AG10803 (cell line): ENCODE measurements around the gene DTX1.

Experiments
- DNase-seq: peaks from one replicate; pipeline ENCODE4 v3.0.0; 2010; ENCODE audit warnings: low read depth
- H3K4me3 ChIP-seq: 2 replicates; pipeline ENCODE4 v1.5.1; 2011; ENCODE audit warnings: mild to moderate bottlenecking, low read length, control low read depth
- CTCF ChIP-seq: conservative IDR thresholded peaks from 2 replicates; pipeline ENCODE4 v1.5.1; 2011; ENCODE audit warnings: mild to moderate bottlenecking, low read length, control low read depth, inconsistent platforms

Gene DTX1

DNA sequence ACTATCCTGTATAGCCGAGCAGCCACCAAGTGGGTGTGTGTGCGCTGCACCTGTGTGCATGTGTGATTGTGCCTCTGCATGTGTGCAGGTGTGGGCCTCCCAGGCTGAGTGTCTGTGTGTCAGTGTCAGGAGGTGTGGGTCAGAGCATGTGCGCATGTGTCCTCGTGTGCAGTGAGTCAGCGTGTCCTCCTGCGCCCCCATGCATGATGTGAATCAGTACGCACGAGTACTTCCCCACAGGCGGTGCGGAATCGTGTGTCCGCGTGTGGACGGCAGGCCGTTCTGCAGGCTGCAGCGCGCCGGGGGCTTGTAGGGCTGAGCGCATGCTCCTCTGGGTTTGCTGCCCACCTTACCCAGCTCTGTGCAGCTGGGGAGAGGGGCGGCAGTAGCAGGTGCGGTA is 34.2 kb downstream of the DTX1 start:
- H3K4me3 ChIP-seq, result no peak overlapping the region
- TF ChIP-seq CTCF, result no peak
- DNase-seq, result no peak

DNA sequence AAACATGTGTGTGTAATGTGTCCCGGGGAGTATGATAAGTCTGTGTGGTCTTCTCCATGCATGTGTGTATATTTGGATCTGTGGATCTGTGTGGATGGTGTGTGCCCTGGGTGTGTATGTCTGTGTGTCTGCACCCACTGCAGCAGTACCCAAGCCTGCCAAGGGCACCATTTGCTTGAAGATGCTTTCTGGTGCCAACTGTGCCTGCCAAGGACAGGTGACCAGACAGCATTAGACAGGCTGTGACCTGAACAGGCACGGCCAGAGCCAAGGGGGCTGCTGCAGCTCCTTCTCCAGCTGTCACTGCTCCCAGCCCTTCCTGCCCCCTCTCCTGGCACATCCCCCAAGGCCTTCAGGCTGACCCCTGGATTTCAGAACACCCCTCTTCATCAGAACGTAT is 35.0 kb downstream of the DTX1 start:
- no peak overlapping the region for H3K4me3 ChIP-seq
- DNase-seq, result no peak
- no peak for TF ChIP-seq CTCF

DNA sequence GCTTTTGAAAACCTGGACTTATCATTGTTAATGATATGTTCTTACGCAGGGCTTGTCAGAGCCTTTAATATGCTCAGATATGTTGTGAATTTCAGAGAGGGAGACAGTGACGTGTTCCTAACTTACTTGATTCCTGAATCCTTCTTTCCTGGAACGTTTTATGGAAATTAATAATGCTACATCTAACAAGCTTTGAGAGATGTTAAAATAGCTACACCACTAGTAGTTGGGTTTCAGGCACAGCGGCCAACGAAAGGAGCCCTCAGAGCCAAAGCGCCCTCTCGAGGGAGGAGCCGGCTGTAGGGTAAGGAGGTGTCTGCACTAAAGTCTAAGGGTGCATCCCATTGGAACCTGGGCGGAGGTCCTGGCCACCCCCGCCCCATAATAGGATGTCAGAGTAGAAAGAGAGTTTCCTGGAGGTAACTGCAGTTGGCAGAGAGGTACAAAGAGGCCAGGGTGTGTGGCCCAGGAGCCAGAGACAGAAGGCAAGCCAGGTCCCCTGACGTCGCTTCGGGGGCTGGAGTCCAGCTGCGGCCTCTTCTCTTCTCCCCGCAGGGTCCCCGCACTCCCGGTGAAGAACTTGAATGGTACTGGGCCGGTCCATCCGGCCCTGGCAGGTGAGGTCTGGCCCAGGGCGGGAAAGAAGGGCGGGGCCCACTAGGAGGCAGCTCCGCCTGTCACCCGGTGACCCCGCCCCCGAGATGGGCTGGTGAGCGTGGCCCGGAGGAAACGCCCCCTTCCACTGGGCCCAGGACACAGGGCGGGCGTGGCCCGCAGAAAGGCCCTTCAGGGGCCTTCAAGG is 36.3 kb downstream of the DTX1 start:
- no peak overlapping the region for H3K4me3 ChIP-seq
- no peak for DNase-seq
- no peak for TF ChIP-seq CTCF

GRCh38 chr12:113093409-113094101 is 37.0 kb downstream of the DTX1 start:
- no peak overlapping the region for H3K4me3 ChIP-seq
- TF ChIP-seq CTCF, result no peak

DNA sequence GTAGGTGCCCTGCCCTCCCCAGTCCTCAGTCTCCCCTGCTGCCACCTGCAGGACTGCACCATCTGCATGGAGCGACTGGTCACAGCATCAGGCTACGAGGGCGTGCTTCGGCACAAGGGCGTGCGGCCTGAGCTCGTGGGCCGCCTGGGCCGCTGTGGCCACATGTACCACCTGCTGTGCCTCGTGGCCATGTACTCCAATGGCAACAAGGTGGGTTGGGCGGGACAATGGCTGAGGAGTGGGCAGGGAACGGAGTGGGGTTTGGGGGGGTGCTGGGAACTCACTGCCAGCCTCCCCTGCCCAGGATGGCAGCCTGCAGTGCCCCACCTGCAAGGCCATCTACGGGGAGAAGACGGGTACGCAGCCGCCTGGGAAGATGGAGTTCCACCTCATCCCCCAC is 38.2 kb downstream of the DTX1 start:
- DNase-seq, result no peak
- no peak for TF ChIP-seq CTCF
- no peak overlapping the region for H3K4me3 ChIP-seq

More at GRCh38 chr12:113093409-113094101, 37.0 kb downstream of the DTX1 start:
- DNase-seq, result no peak

DNA sequence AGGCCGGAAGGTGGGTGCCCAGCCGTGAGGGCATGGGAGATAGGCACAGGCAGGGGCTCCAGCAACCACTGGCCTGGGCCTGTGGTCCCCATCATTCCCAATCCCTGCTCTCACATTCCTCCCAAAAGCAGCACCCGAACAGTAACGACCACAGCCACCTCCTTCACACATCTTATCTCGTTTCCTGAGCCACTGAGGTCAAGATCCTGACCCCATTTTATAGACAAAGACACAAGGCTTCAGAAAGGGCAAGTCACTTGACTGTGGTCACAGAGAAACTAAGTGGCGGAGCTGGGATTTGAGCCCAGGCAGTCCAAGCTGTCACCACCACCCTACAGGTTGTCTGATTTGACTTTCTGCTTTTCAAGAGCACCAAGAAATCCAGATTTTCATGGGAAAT is 38.9 kb downstream of the DTX1 start:
- H3K4me3 ChIP-seq, result no peak overlapping the region
- DNase-seq, result no peak
- no peak for TF ChIP-seq CTCF
